GM12801 (cell line): ENCODE results near the gene ERGIC1.

Source experiments
- TF ChIP-seq, protein P1 (sequence below): IDR thresholded peaks from one replicate; pipeline ENCODE4 v1.5.1; 2011; ENCODE audit warnings: control low read depth; ENCODE audit not compliant: insufficient read length; ENCODE audit errors: extremely low read depth

The ERGIC1 gene

DNA sequence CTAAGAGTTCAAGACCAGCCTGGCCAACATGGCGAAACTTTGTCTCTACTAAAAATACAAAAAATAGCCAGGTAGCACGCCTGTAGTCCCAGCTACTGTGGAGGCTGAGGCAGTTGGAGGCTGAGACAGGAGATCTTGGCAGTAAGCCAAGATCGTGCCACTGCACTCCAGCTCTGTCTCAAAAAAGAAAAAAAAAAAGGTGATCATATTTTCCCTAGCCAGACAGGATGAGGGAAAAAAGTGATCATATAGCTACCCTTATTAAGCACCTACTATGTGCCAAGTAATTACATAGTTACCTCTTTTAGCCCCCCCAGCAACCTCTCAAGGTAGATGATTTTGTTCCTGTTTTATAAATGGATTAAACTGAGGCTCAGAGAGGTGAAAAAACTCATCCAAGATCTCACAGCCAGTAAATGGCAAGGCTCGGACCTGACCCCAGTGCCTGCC lies 107.0 kb downstream of the ERGIC1 start:
- TF ChIP-seq, protein P1, sequence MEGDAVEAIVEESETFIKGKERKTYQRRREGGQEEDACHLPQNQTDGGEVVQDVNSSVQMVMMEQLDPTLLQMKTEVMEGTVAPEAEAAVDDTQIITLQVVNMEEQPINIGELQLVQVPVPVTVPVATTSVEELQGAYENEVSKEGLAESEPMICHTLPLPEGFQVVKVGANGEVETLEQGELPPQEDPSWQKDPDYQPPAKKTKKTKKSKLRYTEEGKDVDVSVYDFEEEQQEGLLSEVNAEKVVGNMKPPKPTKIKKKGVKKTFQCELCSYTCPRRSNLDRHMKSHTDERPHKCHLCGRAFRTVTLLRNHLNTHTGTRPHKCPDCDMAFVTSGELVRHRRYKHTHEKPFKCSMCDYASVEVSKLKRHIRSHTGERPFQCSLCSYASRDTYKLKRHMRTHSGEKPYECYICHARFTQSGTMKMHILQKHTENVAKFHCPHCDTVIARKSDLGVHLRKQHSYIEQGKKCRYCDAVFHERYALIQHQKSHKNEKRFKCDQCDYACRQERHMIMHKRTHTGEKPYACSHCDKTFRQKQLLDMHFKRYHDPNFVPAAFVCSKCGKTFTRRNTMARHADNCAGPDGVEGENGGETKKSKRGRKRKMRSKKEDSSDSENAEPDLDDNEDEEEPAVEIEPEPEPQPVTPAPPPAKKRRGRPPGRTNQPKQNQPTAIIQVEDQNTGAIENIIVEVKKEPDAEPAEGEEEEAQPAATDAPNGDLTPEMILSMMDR, result no peak

DNA sequence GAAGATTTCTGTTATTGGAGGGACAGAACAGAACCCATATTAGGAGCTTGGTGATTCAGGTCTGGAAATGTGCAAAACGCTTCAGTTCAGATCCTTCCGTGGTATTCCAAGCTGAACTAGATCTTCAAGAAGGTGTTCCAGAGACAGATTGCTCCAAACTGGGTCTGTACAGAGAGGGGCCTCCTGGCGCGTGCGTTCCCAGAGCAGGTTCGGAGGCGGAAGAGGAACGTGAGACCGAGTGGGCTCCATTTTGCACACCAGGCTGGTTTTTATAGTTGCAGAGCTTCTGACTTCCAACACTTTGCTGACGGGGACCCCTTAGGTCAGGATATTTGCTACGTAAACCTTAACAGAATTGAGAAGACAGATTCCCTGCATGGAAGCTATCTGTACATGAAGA lies 108.5 kb downstream of the ERGIC1 start:
- TF ChIP-seq, protein P1, result no peak

DNA sequence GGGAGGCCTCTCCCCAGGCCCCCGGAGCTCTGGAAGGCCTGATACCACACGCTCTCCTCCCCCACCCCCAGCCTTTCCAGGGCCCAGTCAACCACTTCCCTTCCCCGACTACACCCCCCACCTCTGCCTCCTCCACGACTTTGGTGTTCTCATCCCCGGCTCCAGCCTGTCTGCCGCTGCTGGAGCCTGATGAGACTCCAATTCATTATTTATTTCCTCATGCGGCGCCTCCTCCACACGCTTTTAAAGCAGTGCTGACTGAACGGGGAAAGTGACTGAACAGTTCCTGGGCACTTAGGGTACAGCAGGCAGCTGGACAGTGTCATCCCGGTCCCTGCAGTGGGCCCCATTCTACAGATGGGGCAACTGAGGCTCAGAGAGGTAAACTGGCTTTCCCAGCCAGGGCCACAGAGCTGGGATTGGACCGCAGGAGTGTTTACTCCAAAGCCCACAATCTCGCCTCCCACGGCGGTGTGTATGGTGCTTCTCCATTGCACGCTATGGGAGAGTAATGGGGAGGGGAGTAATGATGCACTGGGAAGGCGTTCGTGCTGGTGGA lies 109.3 kb downstream of the ERGIC1 start:
- TF ChIP-seq, protein P1, result no peak

DNA sequence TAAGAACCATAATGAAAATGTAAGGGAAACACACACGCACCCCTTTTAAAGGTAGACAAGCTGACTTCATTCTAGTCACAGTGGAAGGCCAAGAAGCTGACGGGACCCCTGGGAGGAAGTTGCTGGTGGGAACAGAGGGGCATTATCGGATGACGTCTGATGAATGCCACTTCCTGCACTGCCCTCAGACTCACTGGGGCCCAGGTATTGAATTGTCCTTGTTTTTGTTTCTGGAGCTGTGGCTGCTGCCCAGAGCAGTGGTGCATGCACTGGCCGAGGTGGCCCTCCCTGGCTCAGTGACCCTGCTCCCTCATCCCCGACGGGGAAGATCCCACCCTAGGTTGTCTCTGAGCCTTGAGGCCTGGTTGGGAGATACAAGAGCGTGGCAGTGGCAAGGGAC lies 109.9 kb downstream of the ERGIC1 start:
- TF ChIP-seq, protein P1, result no peak

DNA sequence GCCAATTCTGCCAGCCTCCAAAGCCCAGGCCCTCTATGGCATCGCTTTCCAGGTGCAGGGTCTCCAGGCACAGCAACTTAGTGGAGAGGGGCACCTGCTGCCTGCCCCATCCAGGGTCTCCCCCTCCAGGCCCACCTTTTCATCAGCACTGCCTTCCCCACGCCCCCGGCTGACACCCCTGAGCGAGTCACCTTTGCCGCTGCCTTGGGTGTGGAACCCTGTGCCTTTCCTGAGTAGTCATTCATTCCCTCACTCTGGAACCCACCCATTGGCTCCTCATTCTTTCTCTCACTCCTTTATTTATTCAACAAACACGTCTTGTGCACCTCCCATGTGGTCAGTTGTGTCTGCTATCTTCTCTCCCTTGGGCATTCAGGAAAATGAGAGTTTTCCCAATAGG lies 110.7 kb downstream of the ERGIC1 start:
- TF ChIP-seq, protein P1, result no peak

DNA sequence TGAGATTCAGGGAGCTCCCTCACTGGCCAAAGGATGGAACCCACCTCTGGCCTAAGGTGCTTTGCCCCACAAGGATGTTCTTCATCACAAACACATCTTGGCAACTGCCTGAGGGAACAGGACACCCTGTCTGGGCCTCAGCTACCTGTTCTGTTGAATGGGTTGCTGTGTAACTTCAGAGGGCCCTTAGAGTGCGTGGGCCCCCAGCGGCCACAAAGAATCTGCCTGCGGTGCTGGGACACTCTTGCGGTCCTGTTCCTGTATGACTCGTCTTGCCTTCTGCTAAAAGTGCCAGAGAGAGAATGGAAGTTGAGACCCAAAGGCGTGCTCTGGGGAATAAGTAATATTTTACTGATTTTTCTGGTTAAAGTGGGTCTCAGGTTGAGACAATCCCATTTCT lies 111.1 kb downstream of the ERGIC1 start:
- TF ChIP-seq, protein P1, result no peak

DNA sequence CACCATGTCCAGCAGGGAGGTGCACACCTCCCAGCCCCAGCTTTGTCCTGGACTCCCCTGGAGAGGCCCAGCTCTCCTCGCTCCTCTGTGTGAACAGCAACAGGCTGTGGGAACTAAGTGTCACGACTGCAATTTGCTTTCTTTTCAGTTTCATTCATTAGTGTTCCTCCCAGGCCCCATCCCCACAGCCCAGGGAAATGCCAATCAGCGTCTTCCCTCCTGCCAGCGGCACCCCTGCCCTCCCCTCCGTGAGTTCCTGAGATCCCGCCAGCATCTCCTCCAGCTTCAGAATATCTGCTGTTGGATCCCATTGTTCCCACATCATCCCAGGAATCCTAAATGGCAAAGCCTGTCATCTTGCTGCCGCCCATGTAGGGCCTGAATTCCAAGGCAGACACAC lies 112.1 kb downstream of the ERGIC1 start:
- TF ChIP-seq, protein P1, result no peak
